GM06990 (cell line): ENCODE results near the gene LIPC.

Experiments used
- DNase-seq: peaks from one replicate; pipeline ENCODE4 v3.0.0-alpha.2; 2011; ENCODE audit not compliant: insufficient read length; ENCODE audit errors: extremely low read depth
- H3K27me3 ChIP-seq: replicated peaks from 2 replicates; pipeline ENCODE4 v1.6.0; 2011; ENCODE audit warnings: low read length; ENCODE audit not compliant: control insufficient read depth, insufficient read depth
- H3K36me3 ChIP-seq: 2 replicates; pipeline ENCODE4 v1.5.1; 2011; ENCODE audit warnings: low read length; ENCODE audit not compliant: control insufficient read depth, insufficient read depth
- H3K4me3 ChIP-seq: replicated peaks from 2 replicates; pipeline ENCODE4 v1.5.1; 2011; ENCODE audit warnings: low read depth, mild to moderate bottlenecking, control low read depth, low read length
- TF ChIP-seq, protein P1 (sequence below): IDR thresholded peaks from 2 replicates; pipeline ENCODE4 v1.5.1; 2011; ENCODE audit warnings: low read length, control low read depth, mild to moderate bottlenecking, inconsistent platforms; ENCODE audit not compliant: insufficient read depth, poor library complexity, severe bottlenecking

The LIPC gene

DNA sequence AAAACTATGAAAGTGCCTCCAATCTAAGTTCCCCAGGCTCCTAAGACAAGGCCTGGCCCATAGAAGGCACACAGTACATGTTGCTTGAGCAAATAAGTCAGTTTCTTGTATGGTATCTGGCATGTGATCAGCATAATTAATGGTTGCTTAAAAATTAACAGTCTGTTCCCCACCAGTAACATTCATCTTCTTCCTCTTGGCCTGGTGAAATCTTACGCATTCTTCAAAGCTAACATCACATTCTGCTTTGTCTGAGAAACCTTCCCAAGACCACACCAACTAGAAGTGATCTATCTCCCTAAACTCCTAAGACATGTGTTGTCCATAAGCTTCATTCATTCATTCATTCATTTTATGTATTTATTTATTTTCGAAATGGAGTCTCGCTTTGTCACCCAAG is 48.1 kb downstream of the LIPC start:
- no peaks in the 10 kb centered on the region for H3K36me3 ChIP-seq
- H3K4me3 ChIP-seq = no peak overlapping the region

DNA sequence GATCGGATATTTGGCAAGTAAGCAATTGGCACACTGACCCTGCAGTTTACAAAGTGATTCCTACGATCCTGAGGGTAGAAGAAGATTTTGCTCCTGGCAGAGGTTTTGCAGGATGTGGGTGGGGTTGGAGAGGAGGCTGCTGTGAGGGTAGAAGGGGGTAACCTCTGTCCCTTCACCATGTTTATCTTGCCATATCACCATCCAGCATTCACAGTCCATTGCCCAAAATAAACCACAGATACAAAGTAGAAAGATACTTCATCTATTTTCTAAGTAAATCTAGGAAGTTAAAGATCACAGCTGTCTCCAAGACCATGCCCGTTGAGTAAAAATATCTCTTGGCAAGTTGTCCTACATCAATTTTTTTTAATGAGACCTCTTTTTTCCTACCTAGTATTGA is 51.6 kb downstream of the LIPC start:
- no peak for DNase-seq
- TF ChIP-seq, protein P1, sequence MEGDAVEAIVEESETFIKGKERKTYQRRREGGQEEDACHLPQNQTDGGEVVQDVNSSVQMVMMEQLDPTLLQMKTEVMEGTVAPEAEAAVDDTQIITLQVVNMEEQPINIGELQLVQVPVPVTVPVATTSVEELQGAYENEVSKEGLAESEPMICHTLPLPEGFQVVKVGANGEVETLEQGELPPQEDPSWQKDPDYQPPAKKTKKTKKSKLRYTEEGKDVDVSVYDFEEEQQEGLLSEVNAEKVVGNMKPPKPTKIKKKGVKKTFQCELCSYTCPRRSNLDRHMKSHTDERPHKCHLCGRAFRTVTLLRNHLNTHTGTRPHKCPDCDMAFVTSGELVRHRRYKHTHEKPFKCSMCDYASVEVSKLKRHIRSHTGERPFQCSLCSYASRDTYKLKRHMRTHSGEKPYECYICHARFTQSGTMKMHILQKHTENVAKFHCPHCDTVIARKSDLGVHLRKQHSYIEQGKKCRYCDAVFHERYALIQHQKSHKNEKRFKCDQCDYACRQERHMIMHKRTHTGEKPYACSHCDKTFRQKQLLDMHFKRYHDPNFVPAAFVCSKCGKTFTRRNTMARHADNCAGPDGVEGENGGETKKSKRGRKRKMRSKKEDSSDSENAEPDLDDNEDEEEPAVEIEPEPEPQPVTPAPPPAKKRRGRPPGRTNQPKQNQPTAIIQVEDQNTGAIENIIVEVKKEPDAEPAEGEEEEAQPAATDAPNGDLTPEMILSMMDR = no peak
- no peaks in the 10 kb centered on the region for H3K36me3 ChIP-seq
- H3K4me3 ChIP-seq = no peak overlapping the region
- H3K27me3 ChIP-seq = no peaks in the 10 kb centered on the region

More for the DNA sequence above, 48.1 kb downstream of the LIPC start:
- no peak for DNase-seq
- H3K27me3 ChIP-seq = no peaks in the 10 kb centered on the region
- TF ChIP-seq, protein P1 = no peak

DNA sequence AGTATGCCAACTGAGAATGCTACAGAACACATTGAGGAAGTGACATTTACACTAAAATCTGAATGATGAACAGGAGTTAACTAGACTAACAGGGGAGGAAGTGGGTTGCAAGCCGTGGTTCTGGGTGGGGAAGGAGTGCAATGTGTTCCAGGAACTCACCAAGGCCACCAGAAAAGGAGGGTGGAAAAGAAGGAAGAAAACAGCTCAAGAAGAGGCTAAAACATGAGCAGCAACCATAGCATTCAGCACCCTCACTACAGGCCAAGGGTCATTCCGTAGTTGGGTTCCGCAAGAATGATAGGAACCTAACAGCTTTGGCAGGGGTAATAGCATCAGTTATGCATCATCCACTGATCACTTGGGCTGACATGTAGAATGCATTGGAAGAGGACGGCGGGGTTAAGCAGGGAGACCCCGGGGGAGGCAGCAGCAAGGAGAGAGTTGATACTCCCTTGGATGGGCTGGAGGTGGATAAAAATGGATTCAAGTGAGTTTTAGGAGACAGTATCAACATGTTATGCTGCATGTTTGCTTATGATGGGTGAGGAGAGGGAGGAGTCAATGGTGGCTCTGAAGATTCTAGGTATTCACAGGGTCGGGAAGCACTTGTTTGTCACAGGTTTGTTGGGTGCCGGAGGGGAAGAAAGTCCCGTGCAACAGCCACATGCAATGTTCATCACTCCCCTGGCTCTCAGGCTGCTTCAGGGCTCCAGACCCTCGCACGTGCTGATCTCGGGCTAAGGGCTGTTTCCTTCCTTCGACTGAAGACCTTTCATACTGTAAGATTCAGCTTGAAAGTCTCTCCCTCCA is 53.2 kb downstream of the LIPC start:
- TF ChIP-seq, protein P1 = no peak

DNA sequence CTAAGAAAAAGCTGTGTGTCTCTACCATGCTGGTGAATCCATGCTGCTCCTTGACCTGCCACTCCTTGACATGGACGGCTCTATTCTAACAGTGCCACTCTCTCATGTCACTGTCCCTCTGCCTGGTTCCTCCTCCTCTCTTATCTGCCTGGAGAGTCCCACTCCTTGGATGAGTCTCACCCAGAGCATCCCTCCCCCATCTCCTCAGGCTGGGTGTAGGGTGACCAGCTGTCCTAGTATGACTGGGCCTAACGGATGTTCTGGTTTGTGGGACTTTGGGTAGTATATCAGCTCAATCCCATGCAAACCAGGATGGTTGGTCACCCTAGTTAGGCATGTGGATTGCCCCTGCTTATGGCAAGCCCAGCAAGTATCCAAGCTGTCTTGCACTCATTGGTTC is 54.3 kb downstream of the LIPC start:
- TF ChIP-seq, protein P1 = no peak
- no peak overlapping the region for H3K4me3 ChIP-seq
- DNase-seq = no peak
- no peaks in the 10 kb centered on the region for H3K27me3 ChIP-seq
- H3K36me3 ChIP-seq = no peaks in the 10 kb centered on the region

More for the DNA sequence above, 53.2 kb downstream of the LIPC start:
- Histone ChIP-seq H3K27me3 (no peaks in the 10 kb centered on the region), H3K4me3 (no peak overlapping the region), H3K36me3 (no peaks in the 10 kb centered on the region)
- DNase-seq = no peak

DNA sequence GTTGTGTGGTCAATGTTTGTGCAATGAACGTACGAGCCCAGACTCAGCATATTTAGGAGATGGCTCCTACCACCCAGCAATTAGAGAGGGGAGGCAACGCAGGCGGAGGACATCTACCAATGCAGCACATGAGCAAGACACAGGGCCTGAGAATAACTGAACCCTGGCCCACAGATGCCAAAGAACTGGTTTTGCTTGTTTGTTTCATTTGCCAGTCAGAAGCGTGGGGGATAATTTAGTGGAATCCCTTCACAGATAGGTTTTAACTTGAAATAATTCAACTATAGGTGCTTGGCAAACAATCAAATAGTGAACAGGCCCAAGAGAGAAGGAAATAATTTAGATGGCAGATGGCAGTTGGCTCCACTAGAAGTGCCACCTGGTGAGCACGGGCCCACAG is 54.8 kb downstream of the LIPC start:
- TF ChIP-seq, protein P1 = no peak
- no peak for DNase-seq
- Histone ChIP-seq H3K27me3 (no peaks in the 10 kb centered on the region), H3K4me3 (no peak overlapping the region), H3K36me3 (no peaks in the 10 kb centered on the region)
